Panc1 (cell line): Measurements from ENCODE around the gene C22orf15. TPM values are rescaled to one million over a fixed set of nuclear protein-coding genes. Genes with fewer than 3 reads are reported as not detected.

ENCODE experiments used
- ATAC-seq: fragments of 200-7000 bp; cut with Tn5 transposase; 2 replicates; pipeline ENCODE4 v1.9.1; 2020; ENCODE audit warnings: mild to moderate bottlenecking, moderate library complexity
- BruUV-seq: library from RNA; stranded (reverse); fragments of 400-500 nt; replicated peaks from 2 replicates; lab custom pipeline; 2021; lab: Mats Ljungman, UMichigan
- CTCF ChIA-PET: fragments of 300-600 bp; sonication (Branson Sonifier 250); formaldehyde crosslinking; loops from one replicate; lab custom pipeline; 2022; ENCODE audit warnings: antibody characterized with exemption; lab: Charles Lee
- POLR2A ChIA-PET: fragments of 300-600 bp; sonication (Branson Sonifier 250); formaldehyde crosslinking; loops from one replicate; lab custom pipeline; 2022; ENCODE audit warnings: antibody characterized with exemption; lab: Charles Lee
- DNase-seq: peaks from one replicate; pipeline ENCODE4 v3.0.0-alpha.2; 2010; ENCODE audit warnings: low read depth, low spot score
- H3K27ac ChIP-seq: 2 replicates; pipeline ENCODE4 v1.5.1; 2011; ENCODE audit warnings: mild to moderate bottlenecking, low read length, inconsistent platforms
- H3K27me3 ChIP-seq: fragments of 200-500 bp; sonication (Bioruptor generic); 2 replicates; pipeline ENCODE4 v1.6.0; 2014; ENCODE audit warnings: low read length, inconsistent platforms; ENCODE audit not compliant: control insufficient read depth, insufficient read depth
- H3K36me3 ChIP-seq: fragments of 200-500 bp; sonication (Bioruptor generic); 2 replicates; pipeline ENCODE4 v1.5.1; 2014; ENCODE audit warnings: inconsistent platforms, mild to moderate bottlenecking, low read length, moderate library complexity; ENCODE audit not compliant: control insufficient read depth, insufficient read depth
- H3K4me1 ChIP-seq: 2 replicates; pipeline ENCODE4 v1.5.1; 2011; ENCODE audit warnings: inconsistent platforms, mild to moderate bottlenecking, low read length, moderate library complexity; ENCODE audit not compliant: control insufficient read depth, insufficient read depth
- H3K4me3 ChIP-seq, 2 experiments: 2 replicates each; pipeline ENCODE4 v1.5.1; 2011 to 2012; ENCODE audit warnings: low read depth in 2 of 2, low read length in 2 of 2, mild to moderate bottlenecking in 2 of 2, inconsistent platforms in 1 of 2, moderate library complexity in 1 of 2
- H3K9me3 ChIP-seq: fragments of 200-500 bp; sonication (Bioruptor generic); 2 replicates; pipeline ENCODE4 v1.5.1; 2014; ENCODE audit warnings: low read depth, mild to moderate bottlenecking, inconsistent platforms, low read length, moderate library complexity; ENCODE audit not compliant: control insufficient read depth, insufficient read depth
- POLR2AphosphoS5 ChIP-seq: IDR thresholded peaks from 2 replicates; pipeline ENCODE4 v1.6.1; 2012; ENCODE audit warnings: mild to moderate bottlenecking, low read depth, low read length, moderate library complexity
- REST ChIP-seq, 2 experiments: IDR thresholded peaks; 2 replicates each; pipeline ENCODE4 v1.6.1; 2011 to 2012; ENCODE audit warnings: low read depth in 2 of 2, control low read depth in 1 of 2, low read length in 1 of 2, mild to moderate bottlenecking in 1 of 2, moderate library complexity in 1 of 2; ENCODE audit not compliant: insufficient read depth in 1 of 2
- SIN3A ChIP-seq: IDR thresholded peaks from 2 replicates; pipeline ENCODE4 v1.6.1; 2012; ENCODE audit warnings: low read depth, mild to moderate bottlenecking, low read length, moderate library complexity, borderline replicate concordance; ENCODE audit not compliant: insufficient read depth
- TCF7L2 ChIP-seq: IDR thresholded peaks from 2 replicates; pipeline ENCODE4 v1.6.1; 2011; ENCODE audit warnings: mild to moderate bottlenecking, low read depth, low read length, inconsistent platforms
- in situ Hi-C: cut with HindIII; loops from 2 replicates; pipeline ENCODE4 v1.10.0; 2016; ENCODE audit warnings: low sequenced_read_pairs, low pct_unique_long_range_greater_than_20kb
- intact Hi-C: fragments of 100-400 bp; cut with micrococcal nuclease; formaldehyde crosslinking; loops from one replicate; pipeline ENCODE4 v1.10.0; 2022; ENCODE audit not compliant: unreplicated experiment
- total RNA-seq: library from RNA; stranded (reverse); gene quantifications from one replicate; pipeline ENCODE4 v1.2.1, GENCODE V29; 2021; ENCODE audit not compliant: unreplicated experiment
- TF ChIP-seq, protein P1 (sequence below): fragments of 450-650 bp; IDR thresholded peaks from 2 replicates; pipeline ENCODE4 v1.5.1; 2017; ENCODE audit warnings: mild to moderate bottlenecking

Gene C22orf15
- total RNA-seq, 1 experiment from 2014 or later: not detected

DNA sequence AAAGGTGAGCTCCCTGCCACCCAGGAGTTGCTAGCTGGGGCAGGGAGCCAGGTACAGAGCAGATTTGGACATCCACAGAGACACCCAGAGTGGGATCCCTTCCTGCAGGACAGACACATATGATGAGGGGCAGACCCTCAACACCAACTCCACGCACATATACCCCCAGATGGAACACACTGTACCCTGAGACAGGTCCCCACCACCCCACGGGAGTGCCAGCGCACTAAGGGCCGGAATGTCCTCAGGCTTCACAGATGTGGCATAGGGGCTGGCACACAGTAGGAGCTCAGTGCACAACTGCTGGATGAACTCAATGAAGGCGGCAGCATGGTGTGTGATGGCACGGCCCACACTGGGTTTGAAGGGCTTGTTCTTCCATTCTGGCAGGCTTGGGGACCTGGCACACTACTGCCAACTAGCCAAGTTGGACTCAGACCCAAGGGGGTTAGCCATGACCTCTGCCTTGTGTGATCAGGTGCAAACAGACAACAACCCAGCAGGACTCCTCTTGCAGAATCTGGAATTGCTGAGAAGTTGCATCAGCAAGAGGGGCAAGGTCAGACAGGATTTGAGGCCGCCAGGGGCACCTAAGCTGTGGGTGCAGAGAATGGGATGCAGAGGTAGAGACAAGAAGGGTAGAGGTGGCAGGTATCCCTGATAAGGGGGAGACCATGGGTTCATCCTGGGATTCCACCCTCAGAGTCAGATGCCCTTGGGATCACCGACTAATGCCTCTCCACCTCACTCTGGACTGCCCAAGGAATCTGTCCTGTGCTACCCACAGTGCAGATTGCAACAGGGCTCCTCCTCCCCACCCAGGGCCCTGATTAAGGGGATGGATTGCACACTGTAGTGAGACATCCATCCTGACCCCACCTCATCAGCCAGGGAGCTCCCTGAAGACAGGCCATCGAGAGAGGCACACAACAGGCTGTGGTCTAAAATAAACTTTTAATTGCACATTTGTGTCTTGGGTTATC, 2.4 kb downstream of the C22orf15 start:
- H3K4me3 ChIP-seq: no peak overlapping the region; a peak in 1 of 4 replicates
- intact Hi-C loops (no loop called here), in situ Hi-C loops (no loop called here)
- DNase-seq (no peak), ATAC-seq (no peak)
- H3K27me3 ChIP-seq: no peaks in the 10 kb centered on the region
- POLR2A ChIA-PET: no interaction called here
- H3K36me3 ChIP-seq: no peaks in the 10 kb centered on the region; the same call in 1 of the 2 replicates
- no peak for TF ChIP-seq POLR2AphosphoS5
- TF ChIP-seq REST (IDR thresholded peaks at IDR 0.05; ENCODE audit: insufficient read depth in 1 of 2, low read depth in 2 of 2, low read length in 1 of 2): no peak
- TF ChIP-seq, protein P1, sequence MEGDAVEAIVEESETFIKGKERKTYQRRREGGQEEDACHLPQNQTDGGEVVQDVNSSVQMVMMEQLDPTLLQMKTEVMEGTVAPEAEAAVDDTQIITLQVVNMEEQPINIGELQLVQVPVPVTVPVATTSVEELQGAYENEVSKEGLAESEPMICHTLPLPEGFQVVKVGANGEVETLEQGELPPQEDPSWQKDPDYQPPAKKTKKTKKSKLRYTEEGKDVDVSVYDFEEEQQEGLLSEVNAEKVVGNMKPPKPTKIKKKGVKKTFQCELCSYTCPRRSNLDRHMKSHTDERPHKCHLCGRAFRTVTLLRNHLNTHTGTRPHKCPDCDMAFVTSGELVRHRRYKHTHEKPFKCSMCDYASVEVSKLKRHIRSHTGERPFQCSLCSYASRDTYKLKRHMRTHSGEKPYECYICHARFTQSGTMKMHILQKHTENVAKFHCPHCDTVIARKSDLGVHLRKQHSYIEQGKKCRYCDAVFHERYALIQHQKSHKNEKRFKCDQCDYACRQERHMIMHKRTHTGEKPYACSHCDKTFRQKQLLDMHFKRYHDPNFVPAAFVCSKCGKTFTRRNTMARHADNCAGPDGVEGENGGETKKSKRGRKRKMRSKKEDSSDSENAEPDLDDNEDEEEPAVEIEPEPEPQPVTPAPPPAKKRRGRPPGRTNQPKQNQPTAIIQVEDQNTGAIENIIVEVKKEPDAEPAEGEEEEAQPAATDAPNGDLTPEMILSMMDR: no peak
- no peak for TF ChIP-seq TCF7L2
- no peak for TF ChIP-seq SIN3A
- no peaks in the 10 kb centered on the region for H3K9me3 ChIP-seq
- TSS peak; percentile 44 for BruUV-seq
- H3K4me1 ChIP-seq: 0 out of 2 replicates have a peak, but pooled peaks cover 7% of the 10 kb centered on the region
- no peak overlapping the region for H3K27ac ChIP-seq
- CTCF ChIA-PET: no interaction called here

DNA sequence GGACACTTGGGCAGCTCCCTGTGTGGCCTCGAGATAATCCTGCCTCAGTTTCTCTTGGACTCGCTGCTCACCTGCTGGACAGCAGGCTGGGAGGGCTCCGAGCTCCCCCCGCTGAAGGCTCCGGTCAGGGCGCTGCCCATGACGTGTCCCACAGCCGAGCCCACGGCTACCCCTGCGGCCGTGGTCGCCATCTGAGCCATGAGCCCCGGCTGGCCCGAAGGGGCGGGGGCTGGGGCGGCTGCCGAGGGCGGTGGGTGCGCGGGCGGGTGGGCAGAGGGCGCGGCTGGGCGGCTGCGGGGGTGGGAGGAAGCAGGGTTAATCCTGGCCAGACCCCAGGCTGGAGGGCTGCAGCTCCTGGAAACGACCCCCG, 4.5 kb downstream of the C22orf15 start:
- BruUV-seq: no TSS peak
- 0 out of 2 replicates have a peak, but pooled peaks cover 7% of the 10 kb centered on the region for H3K4me1 ChIP-seq
- no peak for TF ChIP-seq SIN3A
- TF ChIP-seq, protein P1: no peak
- no peak for TF ChIP-seq REST (IDR thresholded peaks at IDR 0.05; ENCODE audit: insufficient read depth in 1 of 2, low read depth in 2 of 2, low read length in 1 of 2)
- TF ChIP-seq TCF7L2: no peak
- TF ChIP-seq POLR2AphosphoS5: no peak
- no peaks in the 10 kb centered on the region; the same call in 1 of the 2 replicates for H3K36me3 ChIP-seq
- no peak for DNase-seq
- POLR2A ChIA-PET: interaction anchor here (0.5 to 0.7 kb wide), 2 partner anchors 25 to 37 kb away, joined by 6 to 7 read pairs; no protein-coding TSS in a partner anchor
- in situ Hi-C loops (no loop called here), intact Hi-C loops (no loop called here)
- no peaks in the 10 kb centered on the region for H3K27me3 ChIP-seq
- peak overlapping the region; percentile 60 to 65 for H3K4me3 ChIP-seq
- no peaks in the 10 kb centered on the region for H3K9me3 ChIP-seq
- H3K27ac ChIP-seq: peak overlapping the region; percentile 75
- CTCF ChIA-PET: interaction anchor here (0.6 to 0.7 kb wide), 2 partner anchors 8 to 41 kb away, joined by 4 to 6 read pairs; no protein-coding TSS in a partner anchor
- no peak for ATAC-seq
